H1 (cell line): ENCODE measurements around the gene SMG9. TPM values are rescaled to one million over a fixed set of nuclear protein-coding genes. Genes with fewer than 3 reads are reported as not detected.

Experiments used
- CTCF ChIA-PET: fragments of 300-600 bp; sonication (Branson Sonifier 250); formaldehyde crosslinking; loops from one replicate; lab custom pipeline; 2021; ENCODE audit not compliant: partially characterized antibody; lab: Charles Lee
- POLR2A ChIA-PET: fragments of 300-600 bp; sonication (Branson Sonifier 250); formaldehyde crosslinking; loops from one replicate; lab custom pipeline; 2021; ENCODE audit warnings: inconsistent platforms; ENCODE audit not compliant: partially characterized antibody; lab: Charles Lee
- DNase-seq, 2 experiments: peaks; one replicate each; pipeline versions ENCODE4 v3.0.0 to v3.0.0-alpha.2; 2010 to 2022; ENCODE audit warnings: low spot score in 2 of 2, low read depth in 1 of 2, mixed read lengths in 1 of 2
- FAIRE-seq: peaks from 2 replicates; lab custom pipeline; 2011; peaks lifted over from hg19 to GRCh38; lab: Jason Lieb, UNC
- H2AFZ ChIP-seq: 2 replicates; pipeline ENCODE4 v1.8.1; 2012; ENCODE audit warnings: low read length, inconsistent platforms
- H2AK5ac ChIP-seq: 2 replicates; pipeline ENCODE4 v1.6.1; 2013; ENCODE audit warnings: low read depth, low read length
- H2BK120ac ChIP-seq: replicated peaks from 2 replicates; pipeline ENCODE3; 2013; ENCODE audit warnings: low read depth, low read length, inconsistent platforms
- H2BK12ac ChIP-seq: 2 replicates; pipeline ENCODE4 v1.6.1; 2013; ENCODE audit warnings: low read depth, low read length
- H2BK15ac ChIP-seq: 2 replicates; pipeline ENCODE4 v1.6.1; 2013; ENCODE audit warnings: low read length
- H2BK20ac ChIP-seq: 2 replicates; pipeline ENCODE4 v1.6.1; 2013; ENCODE audit warnings: low read length
- H2BK5ac ChIP-seq: 2 replicates; pipeline ENCODE4 v1.6.1; 2013; ENCODE audit warnings: low read depth, low read length
- H3K14ac ChIP-seq: 2 replicates; pipeline ENCODE4 v1.6.1; 2013; ENCODE audit warnings: inconsistent platforms; ENCODE audit not compliant: insufficient read length
- H3K18ac ChIP-seq: 2 replicates; pipeline ENCODE4 v1.6.1; 2013; ENCODE audit warnings: low read length; ENCODE audit errors: extremely low read depth
- H3K23ac ChIP-seq: 2 replicates; pipeline ENCODE4 v1.6.1; 2013; ENCODE audit warnings: inconsistent platforms; ENCODE audit not compliant: insufficient read length
- H3K23me2 ChIP-seq: 2 replicates; pipeline ENCODE4 v1.6.1; 2013; ENCODE audit warnings: low read depth, low read length
- H3K27ac ChIP-seq: 2 replicates; pipeline ENCODE4 v1.6.1; 2011; ENCODE audit warnings: low read depth, low read length, inconsistent platforms
- H3K27me3 ChIP-seq, 4 experiments: replicated peaks in 1 of 4; 1 replicate in 1 of 4; 2 replicates in 3 of 4; pipeline versions ENCODE4 v1.6.1 to v1.8.1; 2011 to 2013; ENCODE audit warnings: low read length in 3 of 4, mild to moderate bottlenecking in 3 of 4, inconsistent platforms in 2 of 4, mixed read lengths in 2 of 4, moderate library complexity in 1 of 4; ENCODE audit not compliant: control insufficient read depth in 3 of 4, insufficient read depth in 3 of 4; ENCODE audit errors: extremely low read depth in 1 of 4
- H3K36me3 ChIP-seq, 4 experiments: 2 replicates each; pipeline versions ENCODE4 v1.6.1 to v1.8.1; 2011 to 2013; ENCODE audit warnings: mild to moderate bottlenecking in 4 of 4, low read length in 3 of 4, moderate library complexity in 2 of 4, control low read depth in 1 of 4, inconsistent platforms in 1 of 4; ENCODE audit not compliant: insufficient read depth in 4 of 4, control insufficient read depth in 2 of 4
- H3K4ac ChIP-seq: replicated peaks from 2 replicates; pipeline ENCODE3; 2013; ENCODE audit warnings: low read length, low read depth, mixed read lengths, inconsistent platforms; ENCODE audit not compliant: insufficient read length
- H3K4me1 ChIP-seq, 4 experiments: replicated peaks in 1 of 4; 1 replicate in 1 of 4; 2 replicates in 3 of 4; pipeline versions ENCODE4 v1.6.1 to v1.8.1; 2011 to 2013; ENCODE audit warnings: low read length in 3 of 4, inconsistent platforms in 2 of 4, mixed read lengths in 1 of 4; ENCODE audit not compliant: insufficient read depth in 4 of 4, control insufficient read depth in 3 of 4
- H3K4me2 ChIP-seq, 2 experiments: 2 replicates each; pipeline versions ENCODE4 v1.6.1 to v1.8.1; 2011 to 2013; ENCODE audit warnings: low read depth in 2 of 2, low read length in 2 of 2, control low read depth in 1 of 2, inconsistent platforms in 1 of 2, mild to moderate bottlenecking in 1 of 2; ENCODE audit not compliant: insufficient read depth in 1 of 2
- H3K4me3 ChIP-seq, 4 experiments: fragments of 200-600, 300-600 bp in 1 of 4; sonication (generic), shearing (Covaris generic), sonication (Bioruptor Twin) in 1 of 4; 2 replicates each; pipeline versions ENCODE4 v1.5.1 to v1.8.1; 2011 to 2016; ENCODE audit warnings: low read length in 4 of 4, low read depth in 3 of 4, control low read depth in 2 of 4, inconsistent platforms in 2 of 4, mild to moderate bottlenecking in 2 of 4, mixed read lengths in 1 of 4, moderate library complexity in 1 of 4; ENCODE audit not compliant: insufficient read depth in 2 of 4; ENCODE audit errors: extremely low read depth in 1 of 4
- H3K56ac ChIP-seq: replicated peaks from 2 replicates; pipeline ENCODE3; 2013; ENCODE audit warnings: low read depth, mild to moderate bottlenecking, mixed read lengths, low read length, inconsistent platforms; ENCODE audit not compliant: insufficient read length
- H3K79me1 ChIP-seq: 2 replicates; pipeline ENCODE4 v1.6.1; 2013; ENCODE audit warnings: low read depth, low read length, control low read depth
- H3K79me2 ChIP-seq, 2 experiments: 2 replicates each; pipeline versions ENCODE4 v1.6.1 to v1.8.1; 2012 to 2013; ENCODE audit warnings: low read length in 2 of 2, mild to moderate bottlenecking in 2 of 2, inconsistent platforms in 1 of 2; ENCODE audit not compliant: insufficient read depth in 2 of 2, control insufficient read depth in 1 of 2
- H3K9ac ChIP-seq, 4 experiments: replicated peaks in 1 of 4; 1 replicate in 1 of 4; 2 replicates in 3 of 4; pipeline versions ENCODE4 v1.6.1 to v1.8.1; 2011 to 2013; ENCODE audit warnings: low read depth in 3 of 4, low read length in 3 of 4, control low read depth in 2 of 4, mild to moderate bottlenecking in 2 of 4, moderate library complexity in 2 of 4, inconsistent platforms in 1 of 4; ENCODE audit errors: extremely low read depth in 1 of 4
- H3K9me3 ChIP-seq, 2 experiments: 2 replicates each; pipeline versions ENCODE4 v1.6.1 to v1.8.1; 2012 to 2013; ENCODE audit warnings: mild to moderate bottlenecking in 2 of 2, moderate library complexity in 2 of 2, control low read depth in 1 of 2, inconsistent platforms in 1 of 2, low read depth in 1 of 2, low read length in 1 of 2, mixed read lengths in 1 of 2; ENCODE audit not compliant: insufficient read depth in 2 of 2
- H4K20me1 ChIP-seq, 2 experiments: replicated peaks in 1 of 2; 2 replicates each; pipeline versions ENCODE3 to v1.8.1; 2011 to 2013; ENCODE audit warnings: inconsistent platforms in 2 of 2, low read length in 2 of 2, mild to moderate bottlenecking in 1 of 2; ENCODE audit not compliant: insufficient read depth in 2 of 2, control insufficient read depth in 1 of 2
- H4K5ac ChIP-seq: 2 replicates; pipeline ENCODE4 v1.6.1; 2013; ENCODE audit warnings: low read length, low read depth, mixed read lengths, inconsistent platforms; ENCODE audit not compliant: insufficient read length
- H4K8ac ChIP-seq: 2 replicates; pipeline ENCODE4 v1.8.0; 2013; ENCODE audit warnings: mild to moderate bottlenecking, moderate library complexity, low read length, inconsistent platforms; ENCODE audit not compliant: insufficient read depth; ENCODE audit errors: extremely low read depth
- H4K91ac ChIP-seq: replicated peaks from 2 replicates; pipeline ENCODE3; 2013; ENCODE audit warnings: low read length, mixed read lengths, inconsistent platforms; ENCODE audit not compliant: insufficient read length
- RBBP5 ChIP-seq: IDR thresholded peaks from 2 replicates; pipeline ENCODE4 v1.7.1; 2012; ENCODE audit warnings: low read depth, mild to moderate bottlenecking, inconsistent platforms, low read length, moderate library complexity, borderline replicate concordance
- WGBS, 2 experiments: shearing (Covaris generic) in 1 of 2; methylation state at CpG; one replicate each; pipeline versions ENCODE4 v1.1.6 to v1.1.7; 2013 to 2015; ENCODE audit warnings: low lambda C conversion rate in 2 of 2, mixed read lengths in 2 of 2, inconsistent platforms in 1 of 2, low coverage in 1 of 2, missing lambda C conversion rate in 1 of 2; ENCODE audit not compliant: insufficient replicate concordance in 2 of 2, insufficient coverage in 1 of 2, insufficient read length in 1 of 2; ENCODE audit errors: extremely low coverage in 1 of 2, missing lambda C conversion rate in 1 of 2; 5-methylcytosine and 5-hydroxymethylcytosine counted together
- polyA plus RNA-seq, 7 experiments: library from polyadenylated mRNA; depleted of rRNA in 3 of 7; stranded (reverse) in 5 of 7; unstranded in 2 of 7; fragments of >200 nt in 5 of 7; fragments of 200-250 nt in 2 of 7; gene quantifications; 1 replicate in 5 of 7; 2 replicates in 1 of 7; 4 replicates in 1 of 7; pipeline versions ENCODE4 v1.2.1 to v1.2.3, GENCODE V29; 2011 to 2013; ENCODE audit warnings: missing spikeins in 2 of 7, mixed read lengths in 2 of 7
- total RNA-seq: library from RNA; stranded (reverse); fragmentation: NEBNext Ultra II Directional; extraction: Animal tissue kit (Norgen Biotek cat#: 25700); gene quantifications from 2 replicates; pipeline ENCODE4 v1.2.1, GENCODE V29; 2021

Gene SMG9
- total and polyA plus RNA-seq, 2 of the 8 experiments (the other 6 are each of a cell fraction or from before 2014, with no cell fraction given) = 20.4 to 28.7 TPM

DNA sequence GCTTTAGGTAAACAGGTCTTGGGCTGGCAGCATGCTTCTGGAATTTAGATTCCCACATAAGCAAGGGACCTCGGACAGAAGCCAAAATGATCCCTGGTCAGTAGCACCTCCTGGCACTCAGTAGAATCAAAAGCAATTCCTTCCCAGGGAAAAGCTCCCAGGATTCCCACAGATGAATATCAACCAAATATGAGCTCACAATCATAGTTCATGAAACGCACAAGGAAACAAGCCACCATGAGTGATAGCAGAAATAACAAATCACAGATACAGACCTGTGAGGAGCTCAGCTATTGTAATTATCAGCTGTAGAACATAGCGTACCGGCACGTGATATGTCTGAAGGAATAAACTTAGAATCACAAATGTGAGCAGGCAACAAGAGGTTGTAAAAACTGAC is 63.0 kb downstream of the SMG9 start:
- H3K4me1 ChIP-seq = peaks cover 0 to 2% (median 0%) of the 10 kb centered on the region in 4 experiments; a peak in 2 of 7 replicates

More for the DNA sequence above, 63.0 kb downstream of the SMG9 start:
- FAIRE-seq (no peak), DNase-seq (no peak)
- Histone ChIP-seq H4K8ac (no peak overlapping the region), H3K18ac (no peak overlapping the region), H4K20me1 (no peaks in the 10 kb centered on the region), H3K9me3 (no peaks in the 10 kb centered on the region), H2BK15ac (no peak overlapping the region; the same call in 1 of the 2 replicates), H3K4me3 (no peak overlapping the region), H2AFZ (no peak overlapping the region), H3K14ac (no peak overlapping the region), H2BK12ac (no peak overlapping the region), H3K9ac (no peak overlapping the region), H4K5ac (no peak overlapping the region), H3K56ac (no peak overlapping the region), H3K4me2 (no peak overlapping the region), H4K91ac (no peak overlapping the region), H2AK5ac (no peak overlapping the region), H2BK120ac (no peak overlapping the region), H2BK5ac (no peak overlapping the region), H3K27me3 (no peaks in the 10 kb centered on the region; a peak in 1 of 7 replicates), H3K23me2 (no peaks in the 10 kb centered on the region; the same call in 1 of the 2 replicates), H3K79me2 (no peaks in the 10 kb centered on the region), H3K4ac (no peak overlapping the region), H3K23ac (no peak overlapping the region), H3K36me3 (no peaks in the 10 kb centered on the region), H3K27ac (no peak overlapping the region), H2BK20ac (no peak overlapping the region), H3K79me1 (no peaks in the 10 kb centered on the region)
- CTCF ChIA-PET = no interaction called here
- POLR2A ChIA-PET = no interaction called here
- 93% methylated on average over 5 of the region's 5 CpGs; no CpG with 5 or more reads in 1 of the 2 experiments for WGBS, 2 experiments
- no peak for TF ChIP-seq RBBP5
